ENCODE results near the gene IFIT1.
A peak's percentile ranks its signal among the peaks of the same experiment; 100 is the strongest.
"Not testable (repeated sequence)": the region's sequence is repeated elsewhere in the genome, so short reads cannot be mapped to it uniquely, and the experiment has no call there.

Gene IFIT1

GRCh38 chr10:89391907-89392756, at the start of gene IFIT1:
TSS of gene IFIT1 (plus strand) at chr10:89392623. CDS start at chr10:89392713, 90 bp downstream.
- peak; percentile 91 for DNase-seq (ENCODE audit: low spot score)

- no peak for DNase-seq (ENCODE audit: low spot score)
These were observed 49.2 kb upstream of the IFIT1 start for GRCh38 chr10:89343089-89343767.

GRCh38 chr10:89344156-89344555, 48.3 kb upstream of the IFIT1 start:
- DNase-seq (ENCODE audit: low spot score): no peak

GRCh38 chr10:89345367-89346000, 46.9 kb upstream of the IFIT1 start:
- DNase-seq (ENCODE audit: low spot score): no peak

- no peak for DNase-seq (ENCODE audit: low spot score)
These were observed 45.8 kb upstream of the IFIT1 start for GRCh38 chr10:89346405-89347254.

- peak; percentile 75 for DNase-seq (ENCODE audit: low spot score)
These were observed 44.5 kb upstream of the IFIT1 start for GRCh38 chr10:89347701-89348457.

GRCh38 chr10:89348481-89348880, 43.9 kb upstream of the IFIT1 start:
- DNase-seq (ENCODE audit: low spot score): no peak

- DNase-seq (ENCODE audit: low spot score): no peak
These were observed 43.4 kb upstream of the IFIT1 start for GRCh38 chr10:89348975-89349374.

- DNase-seq (ENCODE audit: low spot score): not testable (repeated sequence)
These were observed 41.6 kb upstream of the IFIT1 start for GRCh38 chr10:89350631-89351315.

- DNase-seq (ENCODE audit: low spot score): no peak
These were observed 41.0 kb upstream of the IFIT1 start for GRCh38 chr10:89351412-89351779.

GRCh38 chr10:89351780-89352597, 40.4 kb upstream of the IFIT1 start:
- DNase-seq (ENCODE audit: low spot score): no peak

- DNase-seq (ENCODE audit: low spot score): no peak
These were observed 39.6 kb upstream of the IFIT1 start for GRCh38 chr10:89352802-89353201.

- DNase-seq (ENCODE audit: low spot score): no peak
These were observed 37.0 kb upstream of the IFIT1 start for GRCh38 chr10:89355394-89355931.

GRCh38 chr10:89357096-89357495, 35.3 kb upstream of the IFIT1 start:
- DNase-seq (ENCODE audit: low spot score): no peak

GRCh38 chr10:89357975-89358374, 34.4 kb upstream of the IFIT1 start:
- no peak for DNase-seq (ENCODE audit: low spot score)

GRCh38 chr10:89360157-89360556, 32.3 kb upstream of the IFIT1 start:
- DNase-seq (ENCODE audit: low spot score): no peak

- no peak for DNase-seq (ENCODE audit: low spot score)
These were observed 29.5 kb upstream of the IFIT1 start for GRCh38 chr10:89362929-89363328.

GRCh38 chr10:89363729-89364442, 28.5 kb upstream of the IFIT1 start:
- no peak for DNase-seq (ENCODE audit: low spot score)

GRCh38 chr10:89364531-89364930, 27.9 kb upstream of the IFIT1 start:
- no peak for DNase-seq (ENCODE audit: low spot score)
